H54 (cell line): ENCODE results near the gene MUC6.

Source experiments
- DNase-seq: peaks from one replicate; pipeline ENCODE4 v3.0.0; 2011; ENCODE audit warnings: low spot score, mixed read lengths; ENCODE audit not compliant: insufficient read length
- FAIRE-seq: peaks from 3 replicates; lab custom pipeline; 2011; peaks lifted over from hg19 to GRCh38; lab: Jason Lieb, UNC
- POLR2A ChIP-seq: IDR thresholded peaks from 2 replicates; pipeline ENCODE4 v1.6.1; 2011; ENCODE audit warnings: low read depth, mild to moderate bottlenecking, low read length

Gene MUC6

DNA sequence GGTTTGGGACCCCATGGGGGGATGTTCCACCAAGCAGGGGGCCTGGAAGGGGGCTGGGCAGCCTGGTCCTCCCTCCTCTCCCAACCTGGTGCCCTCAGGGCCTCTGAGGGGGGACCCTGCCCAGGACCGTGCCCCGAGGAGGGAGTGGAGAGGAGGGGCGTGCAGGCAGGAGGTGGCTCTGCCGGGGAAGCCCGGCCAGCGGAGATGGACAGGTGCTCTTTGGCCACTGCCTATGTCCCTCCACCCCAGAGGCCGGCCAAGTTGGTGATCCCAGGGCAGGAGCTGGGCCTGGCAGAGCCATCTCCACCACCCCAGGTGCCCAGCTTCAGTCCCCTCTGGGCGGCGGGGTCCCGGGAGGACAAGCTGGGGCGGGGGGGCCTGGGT, 40.5 kb upstream of the MUC6 start:
- FAIRE-seq (no peak), DNase-seq (no peak)
- TF ChIP-seq POLR2A: no peak

DNA sequence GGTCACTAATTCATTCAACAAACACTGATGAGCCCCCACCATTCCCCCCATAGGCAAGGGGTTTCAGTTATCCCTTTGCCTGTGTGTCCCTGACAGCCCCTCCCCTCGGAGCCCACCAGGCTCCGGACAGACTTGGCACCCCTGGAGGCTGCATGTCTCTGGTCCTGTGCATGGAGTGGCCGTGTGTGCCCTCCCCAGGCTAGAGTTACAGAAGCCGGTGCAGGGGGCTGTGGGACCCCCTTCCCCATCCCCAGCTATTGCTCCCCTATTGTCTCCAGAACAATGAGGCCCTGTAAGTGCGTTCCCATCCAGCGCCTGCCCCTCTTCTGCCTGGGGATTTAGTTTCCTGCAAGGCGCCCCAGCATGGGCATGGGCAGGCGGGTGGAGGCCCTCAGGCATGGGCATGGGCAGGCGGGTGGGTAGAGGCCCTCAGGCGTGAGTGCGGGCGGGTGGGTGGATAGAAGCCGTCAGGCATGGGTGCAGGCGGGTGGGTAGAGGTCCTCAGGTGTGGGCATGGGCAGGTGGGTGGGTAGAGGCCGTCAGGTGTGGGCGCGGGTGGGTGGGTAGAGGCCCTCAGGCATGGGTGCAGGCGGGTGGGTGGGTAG, 39.6 kb upstream of the MUC6 start:
- no peak for DNase-seq
- no peak for TF ChIP-seq POLR2A
- no peak for FAIRE-seq

DNA sequence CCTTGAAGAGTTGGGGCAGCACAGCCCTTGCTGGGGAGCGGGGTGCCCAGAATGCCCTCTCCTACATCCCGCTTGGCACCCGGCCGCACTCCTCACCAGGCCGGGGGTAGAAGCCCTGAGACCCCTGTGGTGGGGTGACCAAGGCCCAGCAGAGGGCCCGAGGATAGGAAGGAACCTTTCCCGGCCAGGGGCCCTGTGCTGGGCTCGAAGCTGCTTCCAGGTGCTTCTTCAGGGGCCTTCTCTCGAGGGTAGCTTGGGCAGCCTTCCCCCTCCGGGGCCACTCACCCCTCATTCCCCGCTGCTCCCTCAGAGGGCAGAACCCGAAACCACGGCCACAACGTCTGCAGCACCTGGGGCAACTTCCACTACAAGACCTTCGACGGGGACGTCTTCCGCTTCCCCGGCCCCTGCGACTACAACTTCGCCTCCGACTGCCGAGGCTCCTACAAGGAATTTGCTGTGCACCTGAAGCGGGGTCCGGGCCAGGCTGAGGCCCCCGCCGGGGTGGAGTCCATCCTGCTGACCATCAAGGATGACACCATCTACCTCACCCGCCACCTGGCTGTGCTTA, 38.9 kb upstream of the MUC6 start:
- no peak for DNase-seq
- FAIRE-seq: no peak
- TF ChIP-seq POLR2A: no peak

DNA sequence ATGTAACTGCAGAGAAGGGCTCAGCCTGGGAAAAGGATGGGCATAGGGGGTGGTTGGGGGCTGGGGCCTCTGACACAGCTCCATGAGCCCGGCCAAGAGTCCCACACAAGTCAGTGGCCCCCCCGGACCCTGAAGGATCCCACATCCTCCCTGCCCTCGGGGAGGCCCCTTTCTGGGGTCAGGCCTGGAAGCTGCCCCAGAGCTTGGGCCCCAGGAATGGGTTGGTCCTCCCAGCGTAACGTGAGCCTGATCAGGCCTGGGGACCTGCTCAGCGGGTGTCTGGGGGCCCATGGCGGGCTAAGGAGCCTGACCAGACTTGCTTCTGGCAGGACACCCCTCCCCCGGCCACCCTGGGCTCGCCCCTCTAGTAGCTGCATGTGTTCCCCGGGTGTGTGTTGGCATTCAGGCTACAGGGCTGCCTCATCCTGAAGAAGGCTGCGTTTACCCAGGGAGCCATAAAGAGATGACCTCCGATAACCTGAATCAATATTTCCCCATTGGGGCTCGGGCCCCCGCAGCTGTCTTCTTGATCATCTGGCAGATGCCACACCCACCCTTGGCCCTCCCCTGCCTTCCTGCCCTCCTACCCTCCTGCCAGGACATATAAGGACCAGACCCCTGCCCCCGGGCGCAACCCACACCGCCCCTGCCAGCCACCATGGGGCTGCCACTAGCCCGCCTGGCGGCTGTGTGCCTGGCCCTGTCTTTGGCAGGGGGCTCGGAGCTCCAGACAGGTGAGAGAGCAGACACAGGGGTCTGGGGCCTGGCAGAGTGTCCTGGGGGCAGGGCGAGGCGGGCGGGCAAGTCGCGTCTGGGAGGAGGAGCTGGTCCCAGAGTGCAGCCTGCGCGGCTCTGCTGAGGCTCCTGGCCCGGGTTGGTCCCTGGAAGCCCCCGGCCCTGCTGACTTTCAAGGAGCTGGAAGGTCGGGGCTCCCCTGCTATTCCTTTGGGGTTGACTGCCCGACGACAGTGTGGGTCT, 38.0 kb upstream of the MUC6 start, which contains the start of gene MUC2:
MUC2 (plus strand) TSS at position 631 of the 978 bp plus-strand sequence.
- no peak for FAIRE-seq
- DNase-seq: no peak
- no peak for TF ChIP-seq POLR2A

DNA sequence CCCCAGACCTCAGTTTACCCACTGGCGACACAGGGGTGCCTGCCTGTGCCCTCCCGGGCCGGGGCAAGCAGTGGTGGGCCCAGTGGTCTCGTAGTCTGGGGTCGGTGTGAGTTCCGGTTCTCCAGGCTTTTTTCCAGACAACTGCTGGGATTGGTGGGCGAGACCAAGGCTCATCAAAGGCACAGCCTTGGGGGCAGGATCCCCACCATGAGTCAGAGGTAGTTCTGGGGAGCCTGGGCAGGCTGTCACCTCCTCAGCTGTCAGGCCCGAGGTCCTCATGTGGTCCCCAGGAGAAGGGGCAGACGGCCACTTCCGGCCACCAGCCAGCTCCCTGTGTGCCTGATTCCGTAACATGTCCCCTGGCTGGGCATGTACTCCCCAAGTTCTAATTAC, 37.3 kb upstream of the MUC6 start:
- FAIRE-seq (no peak), DNase-seq (no peak)
- TF ChIP-seq POLR2A: no peak

DNA sequence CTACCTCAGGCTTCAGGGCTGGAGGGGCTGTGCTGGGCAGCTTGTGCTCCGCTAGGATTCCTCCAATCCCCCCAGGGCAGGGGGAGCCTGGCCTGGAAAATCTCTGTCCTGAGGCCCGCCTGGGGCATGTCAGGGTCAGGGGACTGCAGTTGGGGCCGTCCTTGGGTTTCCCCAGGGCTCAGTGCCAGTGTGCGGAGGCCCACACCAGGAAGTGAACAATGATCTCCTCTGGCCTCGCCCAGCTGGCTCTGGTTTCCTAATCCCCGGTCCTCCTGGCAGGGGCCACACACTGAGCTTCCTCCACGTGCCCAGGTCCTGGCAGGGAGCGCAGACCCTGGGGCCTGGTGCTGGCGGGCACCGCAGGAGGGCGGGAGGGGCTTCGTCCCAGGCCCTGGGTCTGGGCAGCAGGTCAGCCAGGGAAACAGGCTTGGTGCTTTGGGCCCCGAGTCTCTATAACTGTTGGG, 36.8 kb upstream of the MUC6 start:
- no peak for TF ChIP-seq POLR2A

DNA sequence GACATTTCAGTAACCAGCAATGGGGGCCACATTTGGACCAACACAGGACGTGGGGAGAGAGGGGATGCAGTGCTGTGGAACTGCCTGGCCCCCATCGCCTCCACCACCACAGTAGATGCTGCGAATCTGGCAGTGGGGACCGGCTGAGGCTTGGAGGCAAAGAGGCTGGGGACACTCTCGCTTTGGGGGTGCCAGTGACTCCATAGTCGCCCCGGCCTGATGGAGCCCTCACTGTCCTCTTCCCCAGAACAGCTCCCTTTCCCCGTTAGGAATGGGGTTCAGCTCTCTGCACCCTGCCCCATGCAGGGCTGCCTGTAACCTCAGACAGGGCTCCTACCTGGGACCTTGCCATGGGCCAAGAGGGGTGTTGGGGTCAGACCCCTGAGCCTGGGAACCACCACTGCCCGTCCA, 36.3 kb upstream of the MUC6 start:
- FAIRE-seq: no peak
- no peak for TF ChIP-seq POLR2A
- DNase-seq: no peak

More for the DNA sequence above, 36.8 kb upstream of the MUC6 start:
- DNase-seq (peak; percentile 76), FAIRE-seq (no peak)

DNA sequence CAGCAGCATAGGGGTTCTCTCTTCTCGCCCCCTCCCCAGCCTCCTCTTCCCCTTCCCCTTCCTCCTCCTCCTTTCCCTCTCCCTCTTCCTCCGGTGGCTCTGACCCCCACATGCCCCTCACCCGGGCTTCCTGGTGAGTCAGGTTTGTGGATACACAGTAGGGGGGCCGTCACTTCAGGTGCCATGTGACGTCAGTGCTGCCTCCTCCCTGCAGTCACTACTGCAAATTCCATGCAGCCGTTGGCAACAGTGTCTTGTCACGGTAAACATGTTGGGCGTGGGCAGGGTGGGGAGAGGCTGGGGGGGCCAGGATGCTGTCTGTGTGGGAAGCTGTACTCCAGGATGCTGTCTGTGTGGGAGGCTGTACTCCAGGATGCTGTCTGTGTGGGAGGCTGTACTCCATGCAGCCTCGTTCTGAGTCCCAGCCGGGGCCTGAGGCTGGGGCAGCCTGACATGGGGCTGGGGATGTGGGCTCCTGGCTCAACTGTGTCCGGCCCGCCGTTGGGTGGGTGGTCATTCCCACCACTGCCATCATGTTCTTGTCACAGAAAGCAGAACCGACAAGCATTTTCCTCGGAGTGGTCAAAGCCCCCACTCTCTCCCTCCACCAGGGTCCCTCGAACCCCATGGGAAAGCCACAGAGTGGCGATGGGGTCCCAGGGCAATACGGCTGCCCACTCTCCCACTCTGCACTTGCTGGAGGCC, 35.8 kb upstream of the MUC6 start:
- FAIRE-seq (peak; percentile 75), DNase-seq (peak; percentile 75)

DNA sequence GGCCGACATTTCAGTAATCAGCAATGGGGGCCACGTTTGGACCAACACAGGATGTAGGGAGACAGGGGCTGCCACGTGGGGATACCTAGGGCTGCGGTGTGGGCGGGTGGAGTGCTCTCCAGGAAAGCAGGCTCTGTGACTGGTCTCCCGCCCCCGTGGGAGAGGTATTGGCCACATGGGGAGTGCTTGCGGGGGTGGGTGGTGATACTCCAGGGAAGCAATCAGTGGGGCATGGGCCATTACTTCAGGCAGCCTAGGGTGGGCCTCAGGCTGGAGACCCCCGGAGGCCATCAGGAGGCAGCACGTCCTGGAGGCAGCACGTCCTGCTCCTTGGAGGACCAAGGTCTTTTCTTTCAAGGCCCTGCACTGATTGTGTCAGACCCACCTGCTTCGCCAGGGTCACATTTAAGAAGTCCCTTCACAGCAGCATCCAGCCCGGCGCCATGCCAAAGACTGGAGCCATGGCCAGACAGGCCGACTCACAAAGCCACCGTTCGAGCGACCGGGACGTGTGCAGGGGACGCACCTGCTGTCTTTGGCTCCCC, 35.1 kb upstream of the MUC6 start:
- FAIRE-seq (no peak), DNase-seq (no peak)
- no peak for TF ChIP-seq POLR2A

More for the DNA sequence above, 35.8 kb upstream of the MUC6 start:
- no peak for TF ChIP-seq POLR2A

DNA sequence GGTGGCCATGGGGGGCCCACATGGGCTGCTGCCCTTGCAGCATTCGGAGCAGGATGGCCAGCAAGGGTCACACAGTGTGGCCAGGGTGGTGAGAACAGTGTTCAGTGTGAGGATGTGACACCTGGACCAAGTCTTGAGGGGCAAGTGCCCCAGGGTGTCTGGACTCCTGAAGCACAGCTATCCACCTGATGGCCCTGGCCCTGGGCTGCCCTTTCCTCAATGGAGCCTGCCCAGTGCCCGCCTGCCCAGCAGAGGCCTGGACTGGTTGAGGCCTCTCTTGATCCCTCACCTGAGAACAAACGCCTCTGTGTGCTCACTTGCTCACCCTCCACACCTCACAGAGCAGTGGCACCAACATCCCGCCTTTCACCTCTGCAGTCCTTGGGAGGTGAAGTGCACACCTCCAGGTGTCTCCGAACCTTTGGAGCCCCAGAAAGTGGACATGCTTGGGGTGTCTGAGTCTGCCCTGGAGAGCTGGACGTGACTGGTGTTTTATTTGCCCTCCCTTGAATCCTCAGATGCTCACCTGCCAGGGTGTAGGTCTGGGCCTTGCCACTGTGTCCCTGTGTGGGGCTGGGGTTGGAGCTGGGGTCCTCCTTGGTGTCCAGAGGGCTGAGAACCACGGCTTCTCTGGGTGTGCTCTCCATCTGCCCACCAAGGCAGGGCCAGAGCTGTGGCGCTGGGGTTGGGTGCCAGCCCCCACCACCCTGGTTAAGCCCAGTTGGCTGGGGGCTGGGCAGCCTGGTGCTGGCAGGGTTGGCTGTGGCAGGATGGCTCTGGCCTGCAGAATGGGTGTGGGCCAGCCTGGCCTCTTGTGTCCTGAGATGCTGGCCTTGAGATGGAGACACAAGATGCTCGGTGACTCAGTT, 34.3 kb upstream of the MUC6 start:
- DNase-seq: no peak
- FAIRE-seq: no peak
- no peak for TF ChIP-seq POLR2A

DNA sequence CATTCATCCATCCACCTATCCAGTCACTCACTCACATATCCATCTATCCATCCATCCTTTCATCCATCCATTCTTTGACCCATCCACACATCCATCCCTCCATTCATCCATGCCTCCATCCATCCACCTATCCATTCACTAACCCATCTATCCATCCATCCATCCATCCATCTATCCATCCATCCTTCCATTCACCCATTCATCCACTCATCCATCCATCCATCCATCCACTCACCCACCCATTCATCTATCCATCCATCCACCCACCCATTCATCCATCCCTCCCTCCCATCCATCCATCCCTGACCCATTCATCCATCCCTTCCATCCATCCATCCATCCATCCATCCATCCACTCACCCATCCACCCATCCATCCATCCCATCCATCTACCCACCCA, 33.2 kb upstream of the MUC6 start:
- no peak for DNase-seq
- FAIRE-seq: no peak
- TF ChIP-seq POLR2A: no peak

DNA sequence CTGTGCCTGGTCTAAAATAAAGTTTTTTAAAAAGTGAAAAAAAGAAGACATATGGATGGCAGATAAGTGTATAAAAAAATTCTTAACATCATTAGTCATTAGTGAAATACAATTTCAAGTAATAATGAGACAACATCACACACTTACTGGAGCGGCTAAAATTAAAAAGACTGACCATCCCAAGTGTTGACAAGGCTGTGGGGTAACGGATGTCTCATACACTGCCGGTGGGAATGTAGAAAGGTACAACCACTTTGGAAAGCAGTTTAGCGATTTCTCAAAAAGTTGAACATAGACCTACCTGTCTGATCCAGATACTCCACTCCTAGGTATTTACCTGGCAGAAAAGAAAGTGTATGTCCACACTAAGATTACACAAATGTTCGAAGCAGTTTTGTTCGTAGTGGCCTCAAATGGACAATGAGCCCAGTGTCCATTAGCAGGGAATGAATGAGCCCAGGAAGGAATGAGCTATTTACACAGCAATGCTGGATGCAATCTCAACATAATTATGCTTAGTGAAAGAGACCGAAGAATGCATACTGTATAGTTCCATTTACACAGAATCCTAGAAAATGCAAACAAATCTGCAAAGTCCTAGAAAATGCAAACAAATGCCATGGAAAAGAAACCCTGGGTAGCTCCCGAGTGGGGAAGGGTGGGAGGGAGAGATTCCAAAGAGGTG, 31.4 kb upstream of the MUC6 start:
- DNase-seq: no peak
- no peak for TF ChIP-seq POLR2A
- no peak for FAIRE-seq
